Trophoblast cell (in vitro differentiated cells and primary cell): Measurements from ENCODE around the gene PWWP2B.
A peak's percentile ranks its signal among the peaks of the same experiment; 100 is the strongest.

Experiments
- DNase-seq, 2 donors: peaks; one replicate each; pipeline ENCODE4 v3.0.0-alpha.2; 2016
- H2AFZ ChIP-seq: 2 replicates; pipeline ENCODE4 v1.6.1; 2013; ENCODE audit warnings: low read length, moderate library complexity, mild to moderate bottlenecking; ENCODE audit not compliant: insufficient read depth, poor library complexity
- H2AK5ac ChIP-seq: 2 replicates; pipeline ENCODE4 v1.6.1; 2013; ENCODE audit warnings: mild to moderate bottlenecking, low read length
- H2BK120ac ChIP-seq: 2 replicates; pipeline ENCODE4 v1.6.1; 2013; ENCODE audit warnings: low read length, mild to moderate bottlenecking, moderate library complexity; ENCODE audit not compliant: insufficient read depth, poor library complexity
- H2BK12ac ChIP-seq: 2 replicates; pipeline ENCODE4 v1.6.1; 2013; ENCODE audit warnings: mild to moderate bottlenecking, low read length, moderate library complexity
- H2BK5ac ChIP-seq: 2 replicates; pipeline ENCODE4 v1.6.1; 2013; ENCODE audit warnings: low read length, low read depth, moderate library complexity, mild to moderate bottlenecking; ENCODE audit not compliant: poor library complexity
- H3K14ac ChIP-seq: 2 replicates; pipeline ENCODE4 v1.6.1; 2013; ENCODE audit warnings: mild to moderate bottlenecking, low read length
- H3K18ac ChIP-seq: 2 replicates; pipeline ENCODE4 v1.6.1; 2013; ENCODE audit warnings: mild to moderate bottlenecking, low read length
- H3K23ac ChIP-seq: 2 replicates; pipeline ENCODE4 v1.6.1; 2013; ENCODE audit warnings: low read length
- H3K27ac ChIP-seq: 2 replicates; pipeline ENCODE4 v1.5.1; 2013; ENCODE audit warnings: low read depth, mild to moderate bottlenecking, inconsistent platforms, low read length, moderate library complexity
- H3K27me3 ChIP-seq: 2 replicates; pipeline ENCODE4 v1.6.1; 2013; ENCODE audit warnings: inconsistent platforms, mild to moderate bottlenecking, low read length, moderate library complexity; ENCODE audit not compliant: insufficient read depth
- H3K36me3 ChIP-seq, 2 experiments: 1 replicate in 1 of 2; 2 replicates in 1 of 2; pipeline ENCODE4 v1.6.1; 2013; ENCODE audit warnings: low read length in 2 of 2, mild to moderate bottlenecking in 2 of 2, moderate library complexity in 1 of 2; ENCODE audit not compliant: insufficient read depth in 2 of 2, control insufficient read depth in 1 of 2
- H3K4ac ChIP-seq: 2 replicates; pipeline ENCODE4 v1.6.1; 2013; ENCODE audit warnings: low read depth, mild to moderate bottlenecking, low read length, moderate library complexity
- H3K4me1 ChIP-seq, 2 experiments: 1 replicate in 1 of 2; 2 replicates in 1 of 2; pipeline ENCODE4 v1.6.1; 2013; ENCODE audit warnings: low read length in 2 of 2, mild to moderate bottlenecking in 2 of 2, moderate library complexity in 1 of 2; ENCODE audit not compliant: insufficient read depth in 2 of 2, control insufficient read depth in 1 of 2
- H3K4me2 ChIP-seq: 2 replicates; pipeline ENCODE4 v1.6.1; 2013; ENCODE audit warnings: inconsistent platforms, mild to moderate bottlenecking, low read length, moderate library complexity
- H3K4me3 ChIP-seq: 2 replicates; pipeline ENCODE4 v1.5.1; 2013; ENCODE audit warnings: mild to moderate bottlenecking, low read depth, low read length, inconsistent platforms
- H3K79me1 ChIP-seq: one replicate; pipeline ENCODE4 v1.6.1; 2013; ENCODE audit warnings: low read length
- H3K79me2 ChIP-seq: 2 replicates; pipeline ENCODE4 v1.6.1; 2013; ENCODE audit warnings: low read length, mild to moderate bottlenecking; ENCODE audit not compliant: control insufficient read depth, insufficient read depth, poor library complexity
- H3K9ac ChIP-seq: 2 replicates; pipeline ENCODE4 v1.6.1; 2013; ENCODE audit warnings: mild to moderate bottlenecking, low read length
- H3K9me3 ChIP-seq: 2 replicates; pipeline ENCODE4 v1.6.1; 2013; ENCODE audit warnings: low read depth, mild to moderate bottlenecking, control low read depth, inconsistent platforms, low read length; ENCODE audit not compliant: insufficient read depth
- H4K12ac ChIP-seq: 2 replicates; pipeline ENCODE4 v1.6.1; 2013; ENCODE audit warnings: low read depth, mild to moderate bottlenecking, low read length, moderate library complexity
- H4K8ac ChIP-seq: 2 replicates; pipeline ENCODE4 v1.6.1; 2013; ENCODE audit warnings: low read depth, mild to moderate bottlenecking, low read length, moderate library complexity
- H4K91ac ChIP-seq: one replicate; pipeline ENCODE4 v1.6.1; 2013; ENCODE audit warnings: low read depth, mild to moderate bottlenecking, low read length, moderate library complexity
- WGBS: extraction: QIAGEN DNeasy Blood & Tissue Kit; methylation state at CpG from one replicate; pipeline ENCODE4 v1.1.7; 2013; ENCODE audit warnings: missing lambda C conversion rate; ENCODE audit not compliant: insufficient read length, insufficient coverage; ENCODE audit errors: extremely low coverage; 5-methylcytosine and 5-hydroxymethylcytosine counted together

The PWWP2B gene

DNA sequence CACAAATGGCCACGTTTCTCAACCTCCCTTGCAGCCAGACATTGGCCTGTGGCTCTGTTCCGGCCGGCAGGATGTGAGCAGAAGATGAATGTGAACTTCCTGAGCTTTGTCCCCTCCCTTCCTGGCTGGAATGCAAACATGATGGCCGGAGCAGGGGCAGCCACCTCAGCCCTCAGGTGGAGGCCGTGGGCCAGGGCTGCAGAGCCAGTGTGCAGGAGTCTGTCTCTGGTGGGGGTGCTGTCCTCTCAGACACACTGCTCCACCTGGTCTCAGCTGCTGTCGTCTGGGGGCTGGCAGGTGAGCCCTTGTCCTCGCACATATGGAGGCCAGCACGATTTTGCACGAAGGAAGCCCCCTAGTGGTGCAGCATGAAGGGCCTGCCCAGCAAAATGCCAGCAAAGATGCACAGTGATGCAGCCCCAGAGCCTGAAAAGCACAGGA lies 25.3 kb upstream of the PWWP2B start:
- H3K4me1 ChIP-seq = peaks cover 6% of the 10 kb centered on the region in 2 experiments
- no peak overlapping the region for H2AK5ac ChIP-seq
- no peak overlapping the region for H3K9ac ChIP-seq
- H3K4ac ChIP-seq = no peak overlapping the region
- H3K79me2 ChIP-seq = no peaks in the 10 kb centered on the region
- H3K4me2 ChIP-seq = no peak overlapping the region
- no peak overlapping the region for H2BK12ac ChIP-seq
- no peaks in the 10 kb centered on the region for H3K36me3 ChIP-seq
- H4K8ac ChIP-seq = no peak overlapping the region
- H3K18ac ChIP-seq = no peak overlapping the region
- H2BK120ac ChIP-seq = no peak overlapping the region
- no peak overlapping the region for H4K12ac ChIP-seq
- no peak overlapping the region for H3K4me3 ChIP-seq
- H3K14ac ChIP-seq = no peak overlapping the region
- no peak overlapping the region for H2BK5ac ChIP-seq
- H3K9me3 ChIP-seq = no peaks in the 10 kb centered on the region
- no peak overlapping the region for H4K91ac ChIP-seq
- no CpG with 5 or more reads among the region's 9 CpGs for WGBS
- no peak overlapping the region for H3K27ac ChIP-seq
- H2AFZ ChIP-seq = no peak overlapping the region
- H3K79me1 ChIP-seq = no peaks in the 10 kb centered on the region
- H3K23ac ChIP-seq = no peak overlapping the region
- no peaks in the 10 kb centered on the region for H3K27me3 ChIP-seq
- DNase-seq = peak in 1 of 2 donors; percentile 48

DNA sequence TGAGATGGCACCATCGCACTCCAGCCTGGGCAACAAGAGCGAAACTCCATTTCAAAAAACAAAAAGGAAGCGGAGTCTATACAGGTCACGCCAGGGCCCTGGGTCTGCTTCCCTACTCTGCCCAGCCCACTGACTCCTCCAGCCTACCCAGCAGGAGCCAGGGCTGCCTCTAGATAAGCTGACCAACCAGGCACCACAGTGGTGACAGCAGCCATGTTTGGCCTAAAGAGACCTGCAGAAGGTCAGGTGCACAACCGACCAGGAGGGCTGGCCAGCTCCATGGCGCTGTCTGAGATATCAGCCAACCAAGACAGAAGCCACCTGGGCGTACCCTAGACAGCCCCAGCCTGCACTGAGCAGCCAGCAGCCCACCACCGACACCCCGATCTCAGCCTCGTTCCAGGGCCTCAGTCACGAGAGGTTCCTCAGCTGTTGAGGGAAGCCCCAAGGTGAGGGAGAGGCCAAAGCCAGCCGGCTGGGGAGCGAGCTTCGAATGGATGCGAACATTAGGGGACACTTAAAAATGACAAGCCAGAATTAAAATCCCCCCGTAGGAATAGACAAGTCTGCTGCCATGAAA lies 24.4 kb upstream of the PWWP2B start:
- DNase-seq = no peak
- no peak overlapping the region for H4K12ac ChIP-seq
- H2AK5ac ChIP-seq = no peak overlapping the region
- no peak overlapping the region for H3K4me3 ChIP-seq
- no peaks in the 10 kb centered on the region for H3K9me3 ChIP-seq
- no peak overlapping the region for H3K4me2 ChIP-seq
- no peak overlapping the region for H2BK120ac ChIP-seq
- no peaks in the 10 kb centered on the region for H3K36me3 ChIP-seq
- no peak overlapping the region for H3K23ac ChIP-seq
- no peak overlapping the region for H2BK12ac ChIP-seq
- H3K79me2 ChIP-seq = no peaks in the 10 kb centered on the region
- no peak overlapping the region for H2AFZ ChIP-seq
- no peaks in the 10 kb centered on the region for H3K27me3 ChIP-seq
- WGBS = no CpG with 5 or more reads among the region's 16 CpGs
- H4K91ac ChIP-seq = no peak overlapping the region
- H3K4me1 ChIP-seq = peaks cover 6% of the 10 kb centered on the region in 2 experiments
- no peak overlapping the region for H3K4ac ChIP-seq
- no peaks in the 10 kb centered on the region for H3K79me1 ChIP-seq
- no peak overlapping the region for H3K9ac ChIP-seq
- H2BK5ac ChIP-seq = no peak overlapping the region
- H3K18ac ChIP-seq = no peak overlapping the region
- H3K27ac ChIP-seq = no peak overlapping the region
- H3K14ac ChIP-seq = no peak overlapping the region
- no peak overlapping the region for H4K8ac ChIP-seq

- H3K9ac ChIP-seq = no peak overlapping the region
- no peak overlapping the region for H3K4me3 ChIP-seq
- no peak for DNase-seq
- H2AFZ ChIP-seq = no peak overlapping the region
- no peak overlapping the region for H3K4ac ChIP-seq
- H3K27me3 ChIP-seq = no peaks in the 10 kb centered on the region
- no peak overlapping the region for H4K12ac ChIP-seq
- no peak overlapping the region for H3K23ac ChIP-seq
- no peak overlapping the region for H4K91ac ChIP-seq
- H3K36me3 ChIP-seq = no peaks in the 10 kb centered on the region
- peaks cover 6% of the 10 kb centered on the region in 2 experiments for H3K4me1 ChIP-seq
- no peaks in the 10 kb centered on the region for H3K79me1 ChIP-seq
- no peak overlapping the region for H2BK5ac ChIP-seq
- H3K9me3 ChIP-seq = no peaks in the 10 kb centered on the region
- H3K14ac ChIP-seq = no peak overlapping the region
- no peak overlapping the region for H4K8ac ChIP-seq
- no CpG with 5 or more reads among the region's 25 CpGs for WGBS
- no peak overlapping the region for H3K27ac ChIP-seq
- no peak overlapping the region for H2BK12ac ChIP-seq
- H2AK5ac ChIP-seq = no peak overlapping the region
- no peak overlapping the region for H3K18ac ChIP-seq
- no peak overlapping the region for H3K4me2 ChIP-seq
- no peak overlapping the region for H2BK120ac ChIP-seq
- H3K79me2 ChIP-seq = no peaks in the 10 kb centered on the region
These were observed 23.6 kb upstream of the PWWP2B start for GRCh38 chr10:132373241-132373955.

GRCh38 chr10:132374176-132374575 lies 22.8 kb upstream of the PWWP2B start:
- Histone ChIP-seq H3K4ac (no peak overlapping the region), H2AFZ (no peak overlapping the region), H4K91ac (no peak overlapping the region), H3K14ac (no peak overlapping the region), H2BK120ac (no peak overlapping the region), H4K12ac (no peak overlapping the region), H3K4me1 (peaks cover 6% of the 10 kb centered on the region in 2 experiments), H3K4me2 (no peak overlapping the region), H3K79me1 (no peaks in the 10 kb centered on the region), H3K9me3 (no peaks in the 10 kb centered on the region), H2BK5ac (no peak overlapping the region), H3K79me2 (no peaks in the 10 kb centered on the region), H3K27me3 (no peaks in the 10 kb centered on the region), H4K8ac (no peak overlapping the region), H2AK5ac (no peak overlapping the region), H3K23ac (no peak overlapping the region), H3K27ac (no peak overlapping the region), H3K9ac (no peak overlapping the region), H3K4me3 (no peak overlapping the region), H2BK12ac (no peak overlapping the region), H3K18ac (no peak overlapping the region), H3K36me3 (no peaks in the 10 kb centered on the region)
- no CpG with 5 or more reads among the region's 8 CpGs for WGBS
- no peak for DNase-seq
